VCaP (cell line): ENCODE measurements around the gene DNAJC2.

Experiments used
- H3K27ac ChIP-seq: fragments of 450-650 bp; 2 replicates; pipeline ENCODE4 v1.5.1; 2017
- TF ChIP-seq, protein P1 (sequence below): fragments of 450-650 bp; conservative IDR thresholded peaks from 2 replicates; pipeline ENCODE4 v1.5.1; 2017; ENCODE audit warnings: mild to moderate bottlenecking, moderate library complexity

DNAJC2 gene, protein sequence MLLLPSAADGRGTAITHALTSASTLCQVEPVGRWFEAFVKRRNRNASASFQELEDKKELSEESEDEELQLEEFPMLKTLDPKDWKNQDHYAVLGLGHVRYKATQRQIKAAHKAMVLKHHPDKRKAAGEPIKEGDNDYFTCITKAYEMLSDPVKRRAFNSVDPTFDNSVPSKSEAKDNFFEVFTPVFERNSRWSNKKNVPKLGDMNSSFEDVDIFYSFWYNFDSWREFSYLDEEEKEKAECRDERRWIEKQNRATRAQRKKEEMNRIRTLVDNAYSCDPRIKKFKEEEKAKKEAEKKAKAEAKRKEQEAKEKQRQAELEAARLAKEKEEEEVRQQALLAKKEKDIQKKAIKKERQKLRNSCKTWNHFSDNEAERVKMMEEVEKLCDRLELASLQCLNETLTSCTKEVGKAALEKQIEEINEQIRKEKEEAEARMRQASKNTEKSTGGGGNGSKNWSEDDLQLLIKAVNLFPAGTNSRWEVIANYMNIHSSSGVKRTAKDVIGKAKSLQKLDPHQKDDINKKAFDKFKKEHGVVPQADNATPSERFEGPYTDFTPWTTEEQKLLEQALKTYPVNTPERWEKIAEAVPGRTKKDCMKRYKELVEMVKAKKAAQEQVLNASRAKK

DNA sequence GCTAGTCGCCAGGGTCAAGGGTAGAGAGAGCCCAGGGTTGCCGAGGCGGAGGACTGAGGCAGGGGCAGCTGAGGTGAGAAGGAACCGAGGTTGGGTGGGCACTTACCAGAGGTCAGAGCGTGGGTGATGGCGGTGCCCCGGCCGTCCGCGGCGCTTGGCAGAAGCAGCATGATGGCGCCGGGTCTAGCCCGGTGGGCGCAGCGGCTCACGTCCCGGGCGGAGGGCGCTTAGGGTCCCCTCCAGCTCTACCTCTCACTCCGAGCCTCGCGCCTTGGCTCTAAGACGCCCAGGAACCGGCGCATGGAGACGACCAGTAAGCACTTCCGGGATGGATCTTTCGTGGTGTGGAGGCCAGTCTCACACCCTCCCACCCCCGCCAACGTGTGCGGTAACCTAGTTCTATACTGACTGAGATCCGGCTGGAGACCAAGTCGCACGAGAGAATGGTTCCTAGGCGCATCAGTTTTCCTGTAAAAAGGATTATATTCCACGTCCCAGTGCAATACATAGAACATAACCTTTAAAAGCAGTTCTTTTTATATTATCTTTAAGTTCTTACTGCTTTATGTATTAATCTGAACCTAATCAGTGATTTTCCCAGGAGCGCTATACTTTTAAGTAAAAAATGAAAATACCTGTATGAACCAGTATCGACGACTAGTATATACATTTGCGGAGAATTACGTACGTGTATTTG, at the start of gene DNAJC2:
DNAJC2 (minus strand) TSS at position 315 of the 697 bp plus-strand sequence; CDS start at position 170, 145 bp downstream.
- TF ChIP-seq, protein P1, sequence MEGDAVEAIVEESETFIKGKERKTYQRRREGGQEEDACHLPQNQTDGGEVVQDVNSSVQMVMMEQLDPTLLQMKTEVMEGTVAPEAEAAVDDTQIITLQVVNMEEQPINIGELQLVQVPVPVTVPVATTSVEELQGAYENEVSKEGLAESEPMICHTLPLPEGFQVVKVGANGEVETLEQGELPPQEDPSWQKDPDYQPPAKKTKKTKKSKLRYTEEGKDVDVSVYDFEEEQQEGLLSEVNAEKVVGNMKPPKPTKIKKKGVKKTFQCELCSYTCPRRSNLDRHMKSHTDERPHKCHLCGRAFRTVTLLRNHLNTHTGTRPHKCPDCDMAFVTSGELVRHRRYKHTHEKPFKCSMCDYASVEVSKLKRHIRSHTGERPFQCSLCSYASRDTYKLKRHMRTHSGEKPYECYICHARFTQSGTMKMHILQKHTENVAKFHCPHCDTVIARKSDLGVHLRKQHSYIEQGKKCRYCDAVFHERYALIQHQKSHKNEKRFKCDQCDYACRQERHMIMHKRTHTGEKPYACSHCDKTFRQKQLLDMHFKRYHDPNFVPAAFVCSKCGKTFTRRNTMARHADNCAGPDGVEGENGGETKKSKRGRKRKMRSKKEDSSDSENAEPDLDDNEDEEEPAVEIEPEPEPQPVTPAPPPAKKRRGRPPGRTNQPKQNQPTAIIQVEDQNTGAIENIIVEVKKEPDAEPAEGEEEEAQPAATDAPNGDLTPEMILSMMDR = no peak
- peak within 1 kb of the TSS; percentile 93 for H3K27ac ChIP-seq

DNA sequence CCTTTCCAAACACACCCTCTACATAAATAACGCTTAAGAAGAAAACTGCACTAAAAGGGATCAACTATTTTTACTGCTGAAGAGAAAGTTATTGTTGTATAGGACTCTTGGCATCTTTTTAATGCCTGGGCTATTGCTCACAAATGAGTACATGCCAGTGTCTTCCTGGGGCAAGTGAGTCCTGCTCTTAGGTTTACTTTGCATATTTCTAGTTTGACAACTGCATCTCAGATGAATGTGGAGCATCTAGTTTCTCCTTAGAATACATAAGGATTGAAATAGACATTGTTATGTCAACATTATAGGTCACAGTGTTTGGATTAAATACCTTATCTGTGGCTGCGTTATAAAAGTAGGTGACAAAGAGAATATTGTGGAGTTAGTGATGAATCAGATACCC, 47.4 kb upstream of the DNAJC2 start:
- peak overlapping the region; percentile 39 for H3K27ac ChIP-seq
- TF ChIP-seq, protein P1 = no peak

DNA sequence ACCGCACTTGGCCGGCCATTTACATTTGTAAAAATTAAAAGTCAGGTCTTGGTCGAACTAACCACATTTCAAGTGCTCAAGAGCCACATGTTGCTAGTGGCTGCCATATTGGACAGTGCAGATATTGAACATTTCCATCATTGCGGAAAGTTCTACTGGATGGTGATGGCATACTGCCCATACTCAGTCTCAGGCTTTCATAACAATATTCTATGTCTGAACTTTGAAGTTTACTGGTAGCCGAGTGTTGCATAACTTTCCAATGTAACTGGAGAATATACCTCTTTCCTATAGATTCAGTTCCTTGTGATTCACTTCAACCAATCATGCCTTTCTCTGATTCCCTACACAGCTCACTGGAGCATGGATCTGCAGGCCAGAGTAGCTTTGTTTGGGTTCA, 46.6 kb upstream of the DNAJC2 start:
- TF ChIP-seq, protein P1 = no peak
- peak overlapping the region; percentile 39; the same call in 1 of the 2 replicates for H3K27ac ChIP-seq

DNA sequence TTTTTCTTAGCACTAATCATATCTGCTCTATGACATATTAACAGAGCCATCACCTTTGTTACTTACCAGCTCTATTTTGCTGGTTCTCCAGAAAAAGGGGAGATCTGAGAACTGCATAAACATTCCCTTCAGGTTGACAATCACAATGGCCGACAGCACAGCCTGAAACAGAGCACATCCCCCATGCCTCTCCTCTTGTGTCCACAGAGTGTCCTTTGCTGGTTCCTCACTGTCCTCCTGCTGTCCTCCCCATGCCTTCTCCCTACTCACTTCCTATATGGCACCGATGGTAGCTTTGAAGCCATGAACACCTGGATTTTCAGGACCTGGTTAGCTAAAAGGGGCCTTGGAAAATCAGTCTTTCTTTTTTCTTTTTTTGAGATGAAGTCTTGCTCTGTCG, 44.7 kb upstream of the DNAJC2 start:
- TF ChIP-seq, protein P1 = no peak
- H3K27ac ChIP-seq = no peak overlapping the region

DNA sequence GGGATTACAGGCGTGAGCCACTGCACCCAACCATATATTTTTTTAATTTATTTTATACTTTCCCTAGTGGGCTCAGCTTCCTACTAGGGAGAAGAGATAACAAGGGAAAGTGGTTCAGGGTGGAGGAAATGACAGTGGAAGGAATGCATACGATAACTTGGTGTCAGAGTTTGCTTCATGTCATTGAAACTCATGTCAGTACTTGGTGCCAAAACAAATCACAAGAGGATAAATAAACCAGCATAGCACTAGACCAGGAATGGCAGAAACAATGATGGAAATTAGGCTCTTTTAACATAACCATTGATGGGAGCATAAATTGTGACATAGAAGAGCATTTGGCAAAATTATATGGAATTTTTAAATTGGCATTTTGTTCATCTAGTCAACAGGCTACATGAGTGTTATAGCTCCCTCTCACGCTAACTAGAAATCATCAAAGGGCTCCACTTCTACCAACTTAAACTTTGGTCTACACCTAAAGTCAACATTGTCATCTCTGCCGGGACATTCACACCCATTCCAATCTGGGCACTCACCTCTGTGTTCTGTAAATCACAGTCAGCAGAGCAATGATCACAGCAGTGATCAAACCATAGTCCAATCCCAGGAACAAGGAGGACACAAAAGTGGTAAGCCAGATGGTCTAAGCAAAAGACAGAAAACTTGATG, 44.0 kb upstream of the DNAJC2 start:
- TF ChIP-seq, protein P1 = no peak
- no peak overlapping the region for H3K27ac ChIP-seq

DNA sequence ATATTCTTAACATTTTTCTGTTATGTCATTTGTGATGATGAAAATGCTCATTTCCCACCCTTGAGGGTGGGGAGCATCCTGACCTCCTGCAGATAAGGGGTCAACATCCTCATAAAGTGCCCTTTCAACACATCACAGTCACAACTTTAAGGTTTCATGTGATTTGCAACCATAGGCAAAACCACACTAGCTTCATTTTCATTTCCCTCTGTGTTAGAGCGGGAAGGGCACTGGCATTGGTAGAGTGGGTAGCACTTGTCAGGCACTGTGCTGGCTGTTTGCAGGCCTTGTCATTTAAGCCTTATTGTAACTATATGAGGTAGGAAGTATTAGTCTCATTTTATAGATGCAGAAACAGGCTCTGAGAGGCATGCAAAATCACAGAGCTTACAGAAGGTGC, 42.7 kb upstream of the DNAJC2 start:
- TF ChIP-seq, protein P1 = no peak
- no peak overlapping the region for H3K27ac ChIP-seq

DNA sequence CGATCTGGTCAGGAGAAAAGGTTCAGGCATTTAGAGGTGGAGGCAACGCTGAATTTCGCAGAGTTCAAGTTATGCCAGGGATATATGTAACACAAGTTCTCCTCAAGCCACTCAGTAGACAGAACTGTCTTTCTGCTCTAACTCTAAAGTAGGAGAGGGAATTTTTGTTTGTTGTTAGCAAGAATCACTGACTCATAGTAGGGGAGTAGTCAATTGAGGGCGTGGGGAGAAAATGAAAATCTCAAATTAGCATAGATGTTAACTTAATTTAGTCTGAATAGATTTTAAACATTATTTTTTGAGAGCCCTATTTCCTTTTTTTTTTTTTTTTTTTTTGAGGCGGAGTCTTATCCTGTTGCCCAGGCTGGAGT, 37.5 kb upstream of the DNAJC2 start:
- TF ChIP-seq, protein P1 = no peak
- H3K27ac ChIP-seq = no peak overlapping the region
